ENCODE measurements around the gene TBC1D22A. TPM values are rescaled to one million over a fixed set of nuclear protein-coding genes. Genes with fewer than 3 reads are reported as not detected.

The TBC1D22A gene
- total RNA-seq, 4 donors from 2014 or later, result 9.2 to 45.3 (median 22.8) TPM

GRCh38 chr22:47122441-47123000 is 360.1 kb downstream of the TBC1D22A start:
- no peaks in the 10 kb centered on the region for H3K36me3 ChIP-seq
- intact Hi-C loops (cut with DNase I; ENCODE audit: low total_unique reads), result no loop called here
- TF ChIP-seq POLR2A (IDR thresholded peaks at IDR 0.05), result no peak
- no peak for TF ChIP-seq CTCF (IDR thresholded peaks at IDR 0.05)
- no peak overlapping the region for H3K27ac ChIP-seq
- H3K4me3 ChIP-seq, result no peak overlapping the region
- DNase-seq, result no peak
- H3K4me1 ChIP-seq, result no peaks in the 10 kb centered on the region
- H3K9me3 ChIP-seq, result no peaks in the 10 kb centered on the region
- no peaks in the 10 kb centered on the region for H3K27me3 ChIP-seq

- intact Hi-C loops (cut with DNase I; ENCODE audit: low total_unique reads), result no loop called here
- no peak overlapping the region for H3K4me3 ChIP-seq
- TF ChIP-seq CTCF (IDR thresholded peaks at IDR 0.05) (no peak), POLR2A (IDR thresholded peaks at IDR 0.05) (no peak)
- H3K9me3 ChIP-seq, result no peaks in the 10 kb centered on the region
- no peaks in the 10 kb centered on the region for H3K27me3 ChIP-seq
- no peaks in the 10 kb centered on the region for H3K4me1 ChIP-seq
- H3K36me3 ChIP-seq, result no peaks in the 10 kb centered on the region
- H3K27ac ChIP-seq, result no peak overlapping the region
- no peak for DNase-seq
These were observed 360.8 kb downstream of the TBC1D22A start for GRCh38 chr22:47123006-47123826.

- intact Hi-C loops (cut with DNase I; ENCODE audit: low total_unique reads), result no loop called here
- no peaks in the 10 kb centered on the region for H3K4me1 ChIP-seq
- no peak for TF ChIP-seq CTCF (IDR thresholded peaks at IDR 0.05)
- TF ChIP-seq POLR2A (IDR thresholded peaks at IDR 0.05), result no peak
- H3K27me3 ChIP-seq, result no peaks in the 10 kb centered on the region
- H3K36me3 ChIP-seq, result no peaks in the 10 kb centered on the region
- DNase-seq, result no peak
- H3K9me3 ChIP-seq, result no peaks in the 10 kb centered on the region
- H3K4me3 ChIP-seq, result no peak overlapping the region
- H3K27ac ChIP-seq, result no peak overlapping the region
These were observed 361.5 kb downstream of the TBC1D22A start for GRCh38 chr22:47123827-47124442.

GRCh38 chr22:47124451-47124881 is 362.0 kb downstream of the TBC1D22A start:
- Histone ChIP-seq H3K27me3 (no peaks in the 10 kb centered on the region), H3K36me3 (no peaks in the 10 kb centered on the region), H3K4me3 (no peak overlapping the region), H3K9me3 (no peaks in the 10 kb centered on the region), H3K27ac (no peak overlapping the region), H3K4me1 (no peaks in the 10 kb centered on the region)
- intact Hi-C loops (cut with DNase I; ENCODE audit: low total_unique reads), result no loop called here
- TF ChIP-seq CTCF (IDR thresholded peaks at IDR 0.05) (no peak), POLR2A (IDR thresholded peaks at IDR 0.05) (no peak)
- no peak for DNase-seq

- Histone ChIP-seq H3K36me3 (no peaks in the 10 kb centered on the region), H3K27ac (no peak overlapping the region), H3K4me1 (no peaks in the 10 kb centered on the region), H3K9me3 (no peaks in the 10 kb centered on the region), H3K4me3 (no peak overlapping the region), H3K27me3 (no peaks in the 10 kb centered on the region)
- intact Hi-C loops (cut with DNase I; ENCODE audit: low total_unique reads), result no loop called here
- TF ChIP-seq CTCF (IDR thresholded peaks at IDR 0.05) (no peak), POLR2A (IDR thresholded peaks at IDR 0.05) (no peak)
- no peak for DNase-seq
These were observed 362.5 kb downstream of the TBC1D22A start for GRCh38 chr22:47124961-47125360.
